Osteoblast (primary cell): ENCODE results near the gene CD101. TPM values are rescaled to one million over a fixed set of nuclear protein-coding genes. Genes with fewer than 3 reads are reported as not detected.

Source experiments
- DNase-seq: peaks from one replicate; pipeline ENCODE4 v3.0.0; 2011; ENCODE audit warnings: low spot score, mixed read lengths; ENCODE audit not compliant: insufficient read length; ENCODE audit errors: missing footprints
- H2AFZ ChIP-seq: 2 replicates; pipeline ENCODE4 v1.6.0; 2011; ENCODE audit warnings: mild to moderate bottlenecking, low read length
- H3K27ac ChIP-seq: 2 replicates; pipeline ENCODE4 v1.5.1; 2011; ENCODE audit warnings: mild to moderate bottlenecking, low read depth, low read length, moderate library complexity
- H3K27me3 ChIP-seq: 2 replicates; pipeline ENCODE4 v1.6.0; 2012; ENCODE audit warnings: mild to moderate bottlenecking, control low read depth, inconsistent platforms, low read length, moderate library complexity; ENCODE audit not compliant: insufficient read depth
- H3K36me3 ChIP-seq: 2 replicates; pipeline ENCODE4 v1.5.1; 2011; ENCODE audit warnings: mild to moderate bottlenecking, low read length, control low read depth, moderate library complexity; ENCODE audit not compliant: insufficient read depth
- H3K4me1 ChIP-seq: 2 replicates; pipeline ENCODE4 v1.5.1; 2011; ENCODE audit warnings: mild to moderate bottlenecking, low read length, control low read depth, moderate library complexity; ENCODE audit not compliant: insufficient read depth
- H3K4me2 ChIP-seq: 2 replicates; pipeline ENCODE4 v1.6.0; 2011; ENCODE audit warnings: mild to moderate bottlenecking, low read length; ENCODE audit not compliant: insufficient read depth
- H3K4me3 ChIP-seq: fragments of 200-600 bp; sonication (generic); 3 replicates; pipeline ENCODE4 v1.5.1; 2012; ENCODE audit warnings: mild to moderate bottlenecking, low read length, inconsistent platforms; ENCODE audit not compliant: insufficient read depth
- H3K79me2 ChIP-seq: 2 replicates; pipeline ENCODE4 v1.6.0; 2012; ENCODE audit warnings: mild to moderate bottlenecking, low read length, control low read depth, inconsistent platforms; ENCODE audit not compliant: insufficient read depth
- H3K9me3 ChIP-seq: 2 replicates; pipeline ENCODE4 v1.5.1; 2011; ENCODE audit warnings: low read depth, low read length, control low read depth
- H4K20me1 ChIP-seq: 2 replicates; pipeline ENCODE4 v1.6.0; 2012; ENCODE audit warnings: mild to moderate bottlenecking, low read length, control low read depth; ENCODE audit not compliant: insufficient read depth
- total RNA-seq: library from RNA; depleted of rRNA; stranded (reverse); fragments of >200 nt; gene quantifications from 2 replicates; pipeline ENCODE4 v1.2.3, GENCODE V29; 2012
- TF ChIP-seq, protein P1 (sequence below): IDR thresholded peaks from 2 replicates; pipeline ENCODE4 v1.5.1; 2011; ENCODE audit warnings: mild to moderate bottlenecking, low read depth, low read length, moderate library complexity; ENCODE audit errors: extremely low read depth

Gene CD101
- total RNA-seq, 1 donor = under 0.01 TPM

DNA sequence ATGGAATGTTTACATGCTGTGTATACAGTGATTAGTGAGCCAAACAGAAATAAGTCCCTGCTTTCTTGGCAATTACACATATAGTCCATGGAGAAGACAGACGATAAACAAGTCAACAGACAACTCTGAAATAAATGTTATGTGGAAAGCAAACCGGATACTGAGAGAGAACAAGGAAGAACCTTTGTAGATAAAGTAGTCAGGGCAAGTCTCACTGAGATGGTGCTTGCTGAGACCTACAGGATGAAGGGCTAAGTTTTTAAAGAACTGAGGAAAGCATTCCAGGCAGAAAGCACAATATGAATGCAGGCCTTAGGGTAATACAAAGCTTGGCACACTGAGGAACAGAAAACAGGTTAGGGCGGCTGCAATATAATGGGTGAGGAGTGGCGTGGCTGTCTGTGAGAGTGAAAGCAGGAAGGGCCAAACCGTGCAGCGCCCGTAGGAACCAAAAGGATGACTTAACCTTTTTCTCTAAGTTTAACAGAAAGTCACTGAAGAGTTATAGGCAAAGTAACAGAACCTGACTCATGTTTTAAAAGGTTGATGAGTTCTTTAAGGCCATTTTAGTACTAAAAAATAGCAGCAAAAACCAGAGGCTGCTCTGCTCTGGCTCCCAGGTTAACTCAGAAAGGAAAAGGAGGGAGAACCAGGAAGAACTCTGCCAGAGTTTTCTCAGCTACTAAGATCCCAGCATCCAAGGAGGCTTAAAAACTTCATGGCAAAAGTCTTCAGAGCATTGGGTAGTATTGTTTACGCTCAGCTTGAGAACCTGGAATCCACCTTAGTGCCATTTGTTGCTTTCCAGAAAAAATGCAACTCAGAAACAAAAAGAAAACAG lies 49.9 kb downstream of the CD101 start:
- Histone ChIP-seq H3K36me3 (no peaks in the 10 kb centered on the region), H3K27me3 (no peaks in the 10 kb centered on the region), H3K9me3 (no peaks in the 10 kb centered on the region), H3K4me3 (peak overlapping the region; percentile 44), H2AFZ (peak overlapping the region; percentile 83), H3K79me2 (no peaks in the 10 kb centered on the region), H4K20me1 (no peaks in the 10 kb centered on the region), H3K4me2 (peak overlapping the region; percentile 72), H3K4me1 (peaks cover 2% of the 10 kb centered on the region), H3K27ac (peak overlapping the region; percentile 43)
- TF ChIP-seq, protein P1, sequence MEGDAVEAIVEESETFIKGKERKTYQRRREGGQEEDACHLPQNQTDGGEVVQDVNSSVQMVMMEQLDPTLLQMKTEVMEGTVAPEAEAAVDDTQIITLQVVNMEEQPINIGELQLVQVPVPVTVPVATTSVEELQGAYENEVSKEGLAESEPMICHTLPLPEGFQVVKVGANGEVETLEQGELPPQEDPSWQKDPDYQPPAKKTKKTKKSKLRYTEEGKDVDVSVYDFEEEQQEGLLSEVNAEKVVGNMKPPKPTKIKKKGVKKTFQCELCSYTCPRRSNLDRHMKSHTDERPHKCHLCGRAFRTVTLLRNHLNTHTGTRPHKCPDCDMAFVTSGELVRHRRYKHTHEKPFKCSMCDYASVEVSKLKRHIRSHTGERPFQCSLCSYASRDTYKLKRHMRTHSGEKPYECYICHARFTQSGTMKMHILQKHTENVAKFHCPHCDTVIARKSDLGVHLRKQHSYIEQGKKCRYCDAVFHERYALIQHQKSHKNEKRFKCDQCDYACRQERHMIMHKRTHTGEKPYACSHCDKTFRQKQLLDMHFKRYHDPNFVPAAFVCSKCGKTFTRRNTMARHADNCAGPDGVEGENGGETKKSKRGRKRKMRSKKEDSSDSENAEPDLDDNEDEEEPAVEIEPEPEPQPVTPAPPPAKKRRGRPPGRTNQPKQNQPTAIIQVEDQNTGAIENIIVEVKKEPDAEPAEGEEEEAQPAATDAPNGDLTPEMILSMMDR = no peak
- DNase-seq = peak; percentile 73

DNA sequence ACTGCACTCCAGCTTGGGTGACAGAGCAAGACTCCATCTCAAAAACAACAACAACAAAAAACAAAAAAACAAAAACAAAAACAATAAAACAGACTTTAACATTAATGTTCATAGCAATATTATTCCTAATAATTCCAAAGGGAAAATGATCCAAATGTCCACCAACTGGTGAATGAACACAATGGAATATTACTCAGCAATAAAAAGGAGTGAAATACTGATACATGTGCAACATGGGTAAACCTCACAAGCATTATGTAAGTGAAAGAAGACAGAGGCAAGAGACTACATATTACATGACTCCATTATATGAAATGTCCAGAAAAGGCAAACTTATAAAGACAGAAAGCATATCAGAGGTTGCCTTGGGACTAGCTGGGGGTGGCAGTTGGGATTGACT lies 52.5 kb downstream of the CD101 start:
- Histone ChIP-seq H2AFZ (no peak overlapping the region), H3K27me3 (no peaks in the 10 kb centered on the region), H3K4me2 (no peak overlapping the region), H4K20me1 (no peaks in the 10 kb centered on the region), H3K27ac (no peak overlapping the region), H3K9me3 (no peaks in the 10 kb centered on the region), H3K79me2 (no peaks in the 10 kb centered on the region), H3K4me1 (peaks cover 6% of the 10 kb centered on the region), H3K4me3 (no peak overlapping the region), H3K36me3 (no peaks in the 10 kb centered on the region)
- TF ChIP-seq, protein P1 = no peak
- DNase-seq = no peak

DNA sequence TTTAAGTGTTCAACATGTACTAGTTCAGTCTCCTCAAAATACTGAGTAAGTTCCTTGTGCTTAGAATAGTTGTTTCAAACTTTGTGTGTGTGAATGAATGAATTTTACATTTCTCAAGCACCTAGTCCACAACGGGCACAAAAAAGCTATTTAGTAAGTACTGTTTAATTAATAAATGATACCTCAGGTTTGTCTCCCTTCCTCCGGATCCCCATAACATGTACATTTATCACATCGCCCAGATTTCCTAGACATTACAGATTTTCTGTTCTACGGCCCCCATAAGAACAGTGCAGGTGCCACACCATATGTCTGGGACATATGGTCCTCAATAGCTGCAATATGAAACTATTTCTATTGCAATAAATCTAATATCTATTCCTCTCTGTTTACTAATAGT lies 57.2 kb downstream of the CD101 start:
- Histone ChIP-seq H3K27ac (no peak overlapping the region), H3K27me3 (no peaks in the 10 kb centered on the region), H3K4me1 (peaks cover 21% of the 10 kb centered on the region), H3K79me2 (no peaks in the 10 kb centered on the region), H3K4me3 (no peak overlapping the region), H4K20me1 (no peaks in the 10 kb centered on the region), H3K9me3 (no peaks in the 10 kb centered on the region), H3K4me2 (peak overlapping the region; percentile 82), H2AFZ (no peak overlapping the region), H3K36me3 (no peaks in the 10 kb centered on the region)
- TF ChIP-seq, protein P1 = no peak
- no peak for DNase-seq

DNA sequence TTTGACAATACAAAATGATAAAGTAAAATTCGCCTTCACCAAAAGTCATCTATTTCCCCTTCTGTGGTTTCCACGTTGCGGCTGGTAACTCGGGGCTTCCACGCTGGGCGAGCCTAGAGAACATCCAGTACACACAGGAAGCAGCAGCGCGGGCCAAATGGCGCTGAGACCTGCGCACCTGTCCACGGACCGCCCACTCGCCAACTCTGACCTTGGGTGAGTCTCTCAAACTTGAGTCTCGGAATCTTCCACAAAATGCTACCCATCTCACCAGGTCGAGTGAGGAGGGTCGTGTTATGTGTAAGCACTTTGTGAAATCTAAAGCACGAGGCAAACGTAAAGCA lies 57.7 kb downstream of the CD101 start:
- Histone ChIP-seq H3K9me3 (no peaks in the 10 kb centered on the region), H3K27ac (peak overlapping the region; percentile 52), H3K27me3 (no peaks in the 10 kb centered on the region), H3K4me3 (peak overlapping the region; percentile 86), H3K4me2 (peak overlapping the region; percentile 82), H3K36me3 (no peaks in the 10 kb centered on the region), H3K4me1 (peaks cover 21% of the 10 kb centered on the region), H4K20me1 (no peaks in the 10 kb centered on the region), H3K79me2 (no peaks in the 10 kb centered on the region), H2AFZ (peak overlapping the region; percentile 99)
- DNase-seq = peak; percentile 43
- TF ChIP-seq, protein P1 = no peak
